Heart left ventricle (tissue), 16 donors: ENCODE results near the gene LPP. TPM values are rescaled to one million over a fixed set of nuclear protein-coding genes. Genes with fewer than 3 reads are reported as not detected.
A peak's percentile ranks its signal among the peaks of the same experiment; 100 is the strongest.

Experiments used
- ATAC-seq, 4 donors: fragments of 200-7000 bp; cut with Tn5 transposase; one replicate each; pipeline ENCODE4 v1.9.1; 2020 to 2022; ENCODE audit warnings: moderate library complexity in 4 of 4, mild to moderate bottlenecking in 3 of 4, moderate number of reproducible peaks in 1 of 4
- DNase-seq, 5 donors: peaks; one replicate each; pipeline ENCODE4 v3.0.0-alpha.2; 2020
- H3K27ac ChIP-seq, 12 donors: fragments of 200-600 bp; sonication (generic) in 4 of 12; one replicate each; pipeline versions ENCODE4 v1.5.0 to v1.8.0; 2016 to 2022; ENCODE audit warnings: mild to moderate bottlenecking in 2 of 12
- H3K27me3 ChIP-seq, 9 donors: fragments of 200-600 bp; sonication (generic) in 2 of 9; one replicate each; pipeline versions ENCODE4 v1.5.1 to v1.8.0; 2016 to 2022; ENCODE audit warnings: mild to moderate bottlenecking in 3 of 9
- H3K36me3 ChIP-seq, 9 donors: fragments of 200-600 bp; sonication (generic) in 2 of 9; one replicate each; pipeline versions ENCODE4 v1.5.0 to v1.8.0; 2018 to 2022; ENCODE audit warnings: mild to moderate bottlenecking in 2 of 9
- H3K4me1 ChIP-seq, 12 donors: fragments of 200-600 bp; sonication (generic) in 4 of 12; one replicate each; pipeline versions ENCODE4 v1.5.0 to v1.8.0; 2016 to 2022; ENCODE audit warnings: mild to moderate bottlenecking in 3 of 12
- H3K4me3 ChIP-seq, 12 donors: fragments of 200-600 bp; sonication (generic) in 4 of 12; one replicate each; pipeline versions ENCODE4 v1.5.0 to v1.8.0; 2017 to 2022; ENCODE audit warnings: mild to moderate bottlenecking in 9 of 12, moderate library complexity in 4 of 12
- H3K9me3 ChIP-seq, 12 donors: fragments of 200-600 bp; sonication (generic) in 4 of 12; one replicate each; pipeline versions ENCODE4 v1.5.0 to v1.8.0; 2016 to 2022; ENCODE audit warnings: mild to moderate bottlenecking in 1 of 12
- POLR2A ChIP-seq, 2 donors: fragments of 450-650 bp; IDR thresholded peaks; one replicate each; pipeline ENCODE4 v1.6.1; 2017; ENCODE audit warnings: antibody characterized with exemption in 2 of 2, mild to moderate bottlenecking in 2 of 2, moderate library complexity in 2 of 2
- WGBS, 4 donors: extraction: QIAGEN DNeasy Blood & Tissue Kit in 2 of 4; methylation state at CpG; one replicate each; pipeline versions ENCODE4 v1.1.5 to v1.1.7; 2013 to 2018; 5-methylcytosine and 5-hydroxymethylcytosine counted together
- intact Hi-C, 10 donors: fragments of 100-400 bp; cut with DNase I; formaldehyde crosslinking; loops; one replicate each; pipeline versions ENCODE4 v1.11.1 to v1.14.2; 2022
- polyA plus RNA-seq, 2 donors: library from polyadenylated mRNA; stranded (reverse); fragments of 200-250 nt; gene quantifications; one replicate each; pipeline ENCODE4 v1.2.3, GENCODE V29; 2013
- total RNA-seq, 9 donors: library from RNA; depleted of rRNA in 2 of 9; stranded (reverse); fragments of >200 nt in 2 of 9; fragmentation: NEBNext Ultra II Directional in 3 of 9; extraction: Animal tissue kit (Norgen Biotek cat#: 25700) in 3 of 9; gene quantifications; one replicate each; pipeline versions ENCODE4 v1.1.0 to v1.2.4, GENCODE V29; 2016 to 2023
- TF ChIP-seq, protein P1 (sequence below), 12 donors: fragments of 200-600 bp; sonication (generic) in 4 of 12; IDR thresholded peaks; one replicate each; pipeline versions ENCODE4 v1.5.0 to v1.8.0; 2018 to 2022; ENCODE audit warnings: antibody characterized with exemption in 12 of 12, mild to moderate bottlenecking in 5 of 12
- donor health status: ischemic (EF 13 %, LVEDD 7.1; RV severe dilation, severe dysfunction).
- donor health status: healthy with polysubstance abuse.
- donor health status: DM: no; HTN: yes; CAD: no.
- donor health status: DM: no; HTN: no; CAD: no.
- donor health status: ischemic (EF 25% LVEDD 6.9; RV normal size, moderate dysfunction).
- donor health status: ischemic (EF 25% LVEDD 5.7; RV mildly dilated, moderate dysfunction).
- donor health status: healthy.
- donor health status: DM: yes; HTN: yes; CAD: no.
- donor health status: ischemic (EF 35%, LVEDD 5.7; RV mildly dilated, moderate dysfunction).
- donor health status: nonischemic (EF 11% LVEDD 7.7; RV severe dilation, severe dysfunction).
- donor health status: DM: yes; HTN: yes; CAD: no.
- donor health status: PGD.
- donor health status: ischemic (EF 29% LVEDD 5.4; RV normal size, mild dysfunction).
- donor health status: nonischemic (EF 23%, LVEDD 6.1; RV moderate dilation, normal function).

The LPP gene
- total and polyA plus RNA-seq, 11 donors: 9.2 to 178 (median 100) TPM

DNA sequence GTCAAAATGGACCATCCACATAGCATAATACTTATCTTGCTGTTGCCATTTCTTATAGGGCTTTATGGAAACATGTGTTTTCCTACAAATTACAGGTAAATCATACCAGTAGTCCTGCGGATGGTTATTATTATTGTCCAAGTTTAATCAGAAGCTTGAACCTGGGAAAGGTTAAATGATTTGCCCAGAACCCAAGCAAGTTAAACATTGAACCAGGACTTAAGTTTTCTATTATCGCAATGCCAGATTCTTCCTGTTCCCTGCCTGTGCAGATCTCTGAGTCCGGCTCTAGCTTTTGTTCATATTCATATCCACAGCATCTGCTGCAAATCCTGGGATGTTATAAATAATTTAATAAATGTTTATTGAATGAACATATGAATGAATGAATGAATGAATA is 12.5 kb downstream of the LPP start:
- intact Hi-C loops: no loop called here
- no peak for DNase-seq
- Histone ChIP-seq H3K27ac (peak overlapping the region in 2 of 12 donors; percentile 9 to 97), H3K9me3 (no peaks in the 10 kb centered on the region), H3K4me3 (no peak overlapping the region), H3K4me1 (peaks cover 0 to 95% (median 70%) of the 10 kb centered on the region in 12 donors), H3K27me3 (no peaks in the 10 kb centered on the region), H3K36me3 (no peaks in the 10 kb centered on the region)
- TF ChIP-seq, protein P1, sequence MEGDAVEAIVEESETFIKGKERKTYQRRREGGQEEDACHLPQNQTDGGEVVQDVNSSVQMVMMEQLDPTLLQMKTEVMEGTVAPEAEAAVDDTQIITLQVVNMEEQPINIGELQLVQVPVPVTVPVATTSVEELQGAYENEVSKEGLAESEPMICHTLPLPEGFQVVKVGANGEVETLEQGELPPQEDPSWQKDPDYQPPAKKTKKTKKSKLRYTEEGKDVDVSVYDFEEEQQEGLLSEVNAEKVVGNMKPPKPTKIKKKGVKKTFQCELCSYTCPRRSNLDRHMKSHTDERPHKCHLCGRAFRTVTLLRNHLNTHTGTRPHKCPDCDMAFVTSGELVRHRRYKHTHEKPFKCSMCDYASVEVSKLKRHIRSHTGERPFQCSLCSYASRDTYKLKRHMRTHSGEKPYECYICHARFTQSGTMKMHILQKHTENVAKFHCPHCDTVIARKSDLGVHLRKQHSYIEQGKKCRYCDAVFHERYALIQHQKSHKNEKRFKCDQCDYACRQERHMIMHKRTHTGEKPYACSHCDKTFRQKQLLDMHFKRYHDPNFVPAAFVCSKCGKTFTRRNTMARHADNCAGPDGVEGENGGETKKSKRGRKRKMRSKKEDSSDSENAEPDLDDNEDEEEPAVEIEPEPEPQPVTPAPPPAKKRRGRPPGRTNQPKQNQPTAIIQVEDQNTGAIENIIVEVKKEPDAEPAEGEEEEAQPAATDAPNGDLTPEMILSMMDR (IDR thresholded peaks at IDR 0.05): no peak
- TF ChIP-seq POLR2A (IDR thresholded peaks at IDR 0.05): no peak
- WGBS, 4 donors: 61 to 86% (median 65%) methylated on average over 3 of the region's 3 CpGs
- ATAC-seq: no peak

DNA sequence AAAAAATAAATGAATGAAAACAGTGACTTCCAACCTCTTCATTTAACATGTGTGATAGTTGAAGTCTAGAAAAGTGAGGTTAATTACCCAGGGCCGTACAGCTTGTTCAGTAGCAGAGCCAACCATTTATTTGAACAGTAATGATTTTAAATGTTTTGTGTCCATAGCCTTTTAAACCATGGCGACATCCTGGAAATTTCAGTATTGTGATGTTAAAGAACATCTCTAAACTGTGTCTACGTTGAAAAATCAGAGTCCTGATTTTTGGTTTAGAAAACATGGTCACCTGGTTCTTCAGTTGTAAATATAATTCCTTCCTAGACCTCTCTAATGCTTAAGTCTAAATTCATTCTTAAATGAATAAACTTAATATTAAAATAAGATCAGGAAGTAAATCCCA is 14.2 kb downstream of the LPP start:
- TF ChIP-seq, protein P1 (IDR thresholded peaks at IDR 0.05): no peak
- no peak for TF ChIP-seq POLR2A (IDR thresholded peaks at IDR 0.05)
- no peak for ATAC-seq
- no peak overlapping the region for H3K4me3 ChIP-seq
- 68 to 82% (median 75%) methylated on average over 3 of the region's 3 CpGs for WGBS, 4 donors
- no peaks in the 10 kb centered on the region for H3K36me3 ChIP-seq
- peaks cover 0 to 91% (median 66%) of the 10 kb centered on the region in 12 donors for H3K4me1 ChIP-seq
- H3K27me3 ChIP-seq: no peaks in the 10 kb centered on the region
- intact Hi-C loops: no loop called here
- DNase-seq: no peak
- peak overlapping the region in 2 of 12 donors; percentile 50 to 86 for H3K27ac ChIP-seq
- H3K9me3 ChIP-seq: no peaks in the 10 kb centered on the region

DNA sequence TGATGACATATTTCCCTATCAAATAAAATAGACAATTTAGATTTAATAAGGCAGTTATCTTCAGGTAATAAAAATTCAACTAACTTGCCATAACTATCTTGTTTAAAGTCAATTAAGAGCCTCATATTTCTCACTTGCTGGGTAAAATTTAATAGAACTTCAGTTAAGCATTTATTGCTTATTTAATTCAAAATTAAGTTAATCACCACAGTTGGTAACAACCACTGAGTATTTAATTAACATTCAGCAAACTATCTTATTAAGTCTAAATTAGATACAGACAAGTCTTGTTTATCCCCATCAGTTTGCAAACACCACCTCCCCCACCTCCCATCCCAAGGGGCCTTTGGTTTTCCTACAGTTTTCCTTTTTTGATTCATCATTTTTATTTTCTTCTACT is 14.7 kb downstream of the LPP start:
- H3K27ac ChIP-seq: peak overlapping the region in 4 of 12 donors; percentile 31 to 86 (median 42)
- H3K4me1 ChIP-seq: peaks cover 0 to 89% (median 62%) of the 10 kb centered on the region in 12 donors
- no peaks in the 10 kb centered on the region for H3K36me3 ChIP-seq
- DNase-seq (no peak), ATAC-seq (no peak)
- no peaks in the 10 kb centered on the region for H3K9me3 ChIP-seq
- H3K4me3 ChIP-seq: no peak overlapping the region
- TF ChIP-seq, protein P1 (IDR thresholded peaks at IDR 0.05): no peak
- TF ChIP-seq POLR2A (IDR thresholded peaks at IDR 0.05): no peak
- H3K27me3 ChIP-seq: no peaks in the 10 kb centered on the region
- intact Hi-C loops: no loop called here

DNA sequence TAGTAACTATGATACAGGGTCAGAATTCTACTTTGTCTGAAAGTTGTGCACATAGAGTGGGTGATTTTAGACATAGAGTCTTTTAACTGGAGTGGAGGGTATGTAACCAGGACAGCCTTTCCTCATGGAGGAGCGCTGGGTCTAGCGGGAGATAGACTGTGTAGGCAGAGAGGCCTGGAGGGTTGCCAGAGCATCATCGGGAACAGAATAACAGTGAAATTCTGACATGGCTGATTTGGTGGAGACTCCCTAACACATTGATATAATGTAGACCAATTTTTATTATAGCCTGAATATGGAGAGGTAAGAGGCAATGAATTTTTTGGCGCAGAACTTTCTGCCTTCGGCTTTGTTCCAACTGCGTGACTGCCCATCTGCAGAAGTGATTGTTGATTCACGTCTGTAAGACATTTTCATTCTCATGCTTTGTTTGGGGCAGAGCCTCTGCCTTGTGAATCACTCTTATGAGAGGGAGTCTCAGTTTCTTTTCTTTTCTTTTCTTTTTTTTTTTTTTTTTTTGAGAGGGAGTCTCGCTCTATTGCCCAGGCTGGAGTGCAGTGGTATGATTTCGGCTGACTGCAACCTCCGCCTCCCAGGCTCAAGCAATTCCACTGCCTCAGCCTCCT is 16.0 kb downstream of the LPP start:
- peak overlapping the region in 8 of 12 donors; percentile 6 to 86 (median 31) for H3K27ac ChIP-seq
- TF ChIP-seq, protein P1 (IDR thresholded peaks at IDR 0.05): no peak
- TF ChIP-seq POLR2A (IDR thresholded peaks at IDR 0.05): no peak
- peak; percentile 8 to 60 (median 54) for ATAC-seq
- H3K9me3 ChIP-seq: no peaks in the 10 kb centered on the region
- no peaks in the 10 kb centered on the region for H3K27me3 ChIP-seq
- WGBS, 4 donors: 60 to 74% (median 70%) methylated on average over 10 of the region's 10 CpGs
- no peak overlapping the region for H3K4me3 ChIP-seq
- intact Hi-C loops: no loop called here
- peaks cover 0 to 4% (median 0%) of the 10 kb centered on the region in 9 donors for H3K36me3 ChIP-seq
- H3K4me1 ChIP-seq: peaks cover 0 to 84% (median 54%) of the 10 kb centered on the region in 12 donors
- peak in 4 of 5 donors; percentile 61 to 75 (median 68) for DNase-seq
